ENCODE data around the gene MOB4.

GRCh38 chr2:197504000-197504399 is 11.9 kb upstream of the MOB4 start:
- no peak for TF ChIP-seq CTCF (IDR thresholded peaks at IDR 0.05)
- TF ChIP-seq EZH2 (IDR thresholded peaks at IDR 0.05; ENCODE audit: borderline replicate concordance, insufficient read depth, low read depth, low read length, poor library complexity, severe bottlenecking), result no peak
